Activated CD4-positive, alpha-beta T cell treated with anti-CD3 and anti-CD28 coated beads, Interleukin-2, Interleukin-6, amounts not matched to agents 100 ng/mL and 50 ng/mL, durations not matched to agents 16 hours and 8 hours (primary cell): ENCODE data around the gene ARHGAP23.
A peak's percentile ranks its signal among the peaks of the same experiment; 100 is the strongest.

ENCODE experiments used
- DNase-seq: peaks from one replicate; pipeline ENCODE4 v3.0.0-alpha.2; 2020

ARHGAP23 gene

GRCh38 chr17:38442548-38442947 is 14.3 kb downstream of the ARHGAP23 start:
- no peak for DNase-seq

- no peak for DNase-seq
These were observed 15.2 kb downstream of the ARHGAP23 start for GRCh38 chr17:38443356-38444031.

GRCh38 chr17:38444151-38444550 is 15.9 kb downstream of the ARHGAP23 start:
- peak; percentile 62 for DNase-seq

GRCh38 chr17:38447502-38448085 is 19.3 kb downstream of the ARHGAP23 start:
- no peak for DNase-seq

GRCh38 chr17:38448208-38448771 is 20.0 kb downstream of the ARHGAP23 start:
- no peak for DNase-seq

GRCh38 chr17:38449364-38449763 is 21.1 kb downstream of the ARHGAP23 start:
- no peak for DNase-seq

GRCh38 chr17:38450557-38451029 is 22.3 kb downstream of the ARHGAP23 start:
- DNase-seq, result no peak

GRCh38 chr17:38451030-38451839 is 23.0 kb downstream of the ARHGAP23 start:
- DNase-seq, result no peak

GRCh38 chr17:38451840-38452529 is 23.7 kb downstream of the ARHGAP23 start:
- DNase-seq, result no peak

- no peak for DNase-seq
These were observed 24.5 kb downstream of the ARHGAP23 start for GRCh38 chr17:38452719-38453118.

GRCh38 chr17:38453951-38454421 is 25.7 kb downstream of the ARHGAP23 start:
- no peak for DNase-seq

GRCh38 chr17:38454532-38454931 is 26.3 kb downstream of the ARHGAP23 start:
- DNase-seq, result no peak

- no peak for DNase-seq
These were observed 27.1 kb downstream of the ARHGAP23 start for GRCh38 chr17:38455288-38455915.

GRCh38 chr17:38456031-38456815 is 28.0 kb downstream of the ARHGAP23 start:
- DNase-seq, result no peak

- DNase-seq, result no peak
These were observed 29.5 kb downstream of the ARHGAP23 start for GRCh38 chr17:38457577-38458371.

GRCh38 chr17:38458521-38458920 is 30.3 kb downstream of the ARHGAP23 start:
- no peak for DNase-seq

- DNase-seq, result no peak
These were observed 31.3 kb downstream of the ARHGAP23 start for GRCh38 chr17:38459567-38459966.

- DNase-seq, result no peak
These were observed 31.9 kb downstream of the ARHGAP23 start for GRCh38 chr17:38460082-38460715.

GRCh38 chr17:38460716-38461630 is 32.7 kb downstream of the ARHGAP23 start:
- no peak for DNase-seq
